Fibroblast of upper back skin (primary cell): ENCODE data around the gene HOXA4.

Source experiments
- DNase-seq: peaks from one replicate; pipeline ENCODE4 v3.0.0-alpha.2; 2013

HOXA4 gene

GRCh38 chr7:27101957-27102580, 28.5 kb downstream of the HOXA4 start:
- no peak for DNase-seq

- peak; percentile 83 for DNase-seq
Observed at GRCh38 chr7:27101171-27101956, 29.2 kb downstream of the HOXA4 start.

- DNase-seq = no peak
Observed at GRCh38 chr7:27100694-27101170, 29.8 kb downstream of the HOXA4 start.

GRCh38 chr7:27099453-27100370, 30.8 kb downstream of the HOXA4 start:
- no peak for DNase-seq

GRCh38 chr7:27098578-27099451, 31.7 kb downstream of the HOXA4 start:
- peak; percentile 72 for DNase-seq

GRCh38 chr7:27097686-27098577, 32.6 kb downstream of the HOXA4 start:
- no peak for DNase-seq

GRCh38 chr7:27096768-27097514, 33.6 kb downstream of the HOXA4 start:
- no peak for DNase-seq

- DNase-seq = peak; percentile 89
Observed at GRCh38 chr7:27095897-27096767, 34.4 kb downstream of the HOXA4 start, which contains the start of gene HOXA1. Gene HOXA1, minus strand, starts transcription at chr7:27096000. Its CDS starts 88 bp downstream, at chr7:27095912.

- DNase-seq = no peak
Observed at GRCh38 chr7:27095050-27095896, 35.3 kb downstream of the HOXA4 start.

- no peak for DNase-seq
Observed at GRCh38 chr7:27094304-27095049, 36.1 kb downstream of the HOXA4 start.

- no peak for DNase-seq
Observed at GRCh38 chr7:27093184-27093895, 37.2 kb downstream of the HOXA4 start.

- no peak for DNase-seq
Observed at GRCh38 chr7:27092819-27093110, 37.8 kb downstream of the HOXA4 start.

GRCh38 chr7:27091941-27092818, 38.4 kb downstream of the HOXA4 start:
- DNase-seq = no peak

- DNase-seq = no peak
Observed at GRCh38 chr7:27091105-27091504, 39.5 kb downstream of the HOXA4 start.

GRCh38 chr7:27088002-27088922, 42.3 kb downstream of the HOXA4 start:
- no peak for DNase-seq
